Gastroesophageal sphincter (tissue), 4 donors: ENCODE measurements around the gene C6orf89. TPM values are rescaled to one million over a fixed set of nuclear protein-coding genes. Genes with fewer than 3 reads are reported as not detected.
"Not testable (repeated sequence)": the region's sequence is repeated elsewhere in the genome, so short reads cannot be mapped to it uniquely, and the experiment has no call there.

Source experiments
- ATAC-seq: fragments of 150-250 bp; one replicate; pipeline ENCODE4 v1.9.1; 2016; ENCODE audit warnings: mild to moderate bottlenecking, moderate library complexity
- H3K27ac ChIP-seq, 4 donors: fragments of 200-600 bp; sonication (generic) in 3 of 4; 1 replicate in 3 of 4; 2 replicates in 1 of 4; pipeline ENCODE4 v1.5.1; 2016 to 2019
- H3K27me3 ChIP-seq: fragments of 200-600 bp; sonication (generic); one replicate; pipeline ENCODE4 v1.5.1; 2019
- H3K36me3 ChIP-seq, 2 donors: fragments of 200-600 bp; sonication (generic); one replicate each; pipeline ENCODE4 v1.5.1; 2019; ENCODE audit warnings: control low read depth in 1 of 2
- H3K4me1 ChIP-seq, 3 donors: fragments of 200-600 bp; sonication (generic); 1 replicate in 2 of 3; 2 replicates in 1 of 3; pipeline ENCODE4 v1.5.1; 2016 to 2019; ENCODE audit warnings: control low read depth in 2 of 3
- H3K4me3 ChIP-seq, 2 donors: fragments of 200-600 bp; sonication (generic); one replicate each; pipeline ENCODE4 v1.5.1; 2019; ENCODE audit warnings: mild to moderate bottlenecking in 1 of 2, moderate library complexity in 1 of 2
- H3K9me3 ChIP-seq, 3 donors: fragments of 200-600 bp; sonication (generic); one replicate each; pipeline ENCODE4 v1.5.1; 2017 to 2019; ENCODE audit warnings: control low read depth in 2 of 3
- CTCF ChIP-seq, 4 experiments: fragments of 200-600 bp in 2 of 4; fragments of 450-650 bp in 2 of 4; sonication (generic) in 1 of 4; IDR thresholded peaks; one replicate each; pipeline ENCODE4 v1.5.1; 2017 to 2019; ENCODE audit warnings: antibody characterized with exemption in 4 of 4, mild to moderate bottlenecking in 2 of 4, moderate library complexity in 2 of 4
- EP300 ChIP-seq: sonication (generic); formaldehyde crosslinking; IDR thresholded peaks from one replicate; pipeline ENCODE4 v1.6.1; 2017; ENCODE audit warnings: antibody characterized with exemption, mild to moderate bottlenecking
- POLR2A ChIP-seq, 2 donors: fragments of 450-650 bp; IDR thresholded peaks; one replicate each; pipeline ENCODE4 v1.6.1; 2017; ENCODE audit warnings: antibody characterized with exemption in 2 of 2, mild to moderate bottlenecking in 2 of 2, moderate library complexity in 1 of 2
- POLR2AphosphoS5 ChIP-seq: sonication (generic); formaldehyde crosslinking; IDR thresholded peaks from one replicate; pipeline ENCODE4 v1.6.1; 2017; ENCODE audit warnings: antibody characterized with exemption
- WGBS, 2 donors: methylation state at CpG; one replicate each; pipeline ENCODE4 v1.1.5; 2018; ENCODE audit warnings: low coverage in 1 of 2; 5-methylcytosine and 5-hydroxymethylcytosine counted together
- total RNA-seq, 4 donors: library from RNA; depleted of rRNA; stranded (reverse); fragments of >200 nt; gene quantifications; one replicate each; pipeline ENCODE4 v1.1.0, GENCODE V29; 2016

Gene C6orf89
- total RNA-seq, 4 donors from 2014 or later: 62.1 to 73.8 (median 69.8) TPM

- peaks cover 4% of the 10 kb centered on the region for H3K27me3 ChIP-seq
- TF ChIP-seq CTCF (IDR thresholded peaks at IDR 0.05): no peak
- no peaks in the 10 kb centered on the region for H3K36me3 ChIP-seq
- no peak overlapping the region for H3K4me3 ChIP-seq
- WGBS, 2 donors: 50 to 71% methylated on average over 1 of the region's 5 CpGs
- no peaks in the 10 kb centered on the region for H3K9me3 ChIP-seq
- H3K4me1 ChIP-seq: no peaks in the 10 kb centered on the region
- no peak overlapping the region for H3K27ac ChIP-seq
- no peak for ATAC-seq
Observed at GRCh38 chr6:36944650-36945049, 58.9 kb downstream of the C6orf89 start.

DNA sequence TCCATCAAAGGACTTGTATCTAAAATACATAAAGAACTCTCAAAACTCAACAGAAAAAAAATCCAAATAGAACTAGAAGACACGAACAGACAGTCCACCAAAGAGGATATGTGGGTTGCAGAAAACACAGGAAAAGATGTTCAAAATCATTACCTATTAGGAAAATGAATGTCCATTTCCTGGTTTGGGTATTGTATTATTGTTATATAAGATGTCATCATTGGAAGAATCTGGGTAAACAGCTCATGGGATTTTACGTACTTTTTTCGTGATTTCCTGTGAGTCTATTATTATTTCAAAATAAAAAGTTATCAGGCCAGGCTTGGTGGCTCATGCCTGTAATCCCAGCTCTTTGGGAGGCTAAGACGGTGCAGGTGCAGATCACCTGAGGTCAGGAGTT lies 59.5 kb downstream of the C6orf89 start:
- no peak overlapping the region for H3K4me3 ChIP-seq
- ATAC-seq: no peak
- TF ChIP-seq EP300 (no peak), POLR2A (IDR thresholded peaks at IDR 0.05) (no peak), POLR2AphosphoS5 (no peak)
- 44 to 87% methylated on average over 4 of the region's 4 CpGs for WGBS, 2 donors
- no peaks in the 10 kb centered on the region for H3K4me1 ChIP-seq
- H3K27ac ChIP-seq: no peak overlapping the region
- H3K36me3 ChIP-seq: no peaks in the 10 kb centered on the region
- H3K27me3 ChIP-seq: peaks cover 4% of the 10 kb centered on the region
- H3K9me3 ChIP-seq: no peaks in the 10 kb centered on the region

GRCh38 chr6:36946526-36946925 lies 60.8 kb downstream of the C6orf89 start:
- Histone ChIP-seq H3K9me3 (no peaks in the 10 kb centered on the region), H3K36me3 (no peaks in the 10 kb centered on the region), H3K4me3 (no peak overlapping the region), H3K4me1 (no peaks in the 10 kb centered on the region), H3K27ac (no peak overlapping the region), H3K27me3 (no peaks in the 10 kb centered on the region)
- ATAC-seq: no peak
- TF ChIP-seq CTCF (IDR thresholded peaks at IDR 0.05): no peak
- TF ChIP-seq POLR2AphosphoS5: no peak
- TF ChIP-seq POLR2A (IDR thresholded peaks at IDR 0.05): no peak
- no peak for TF ChIP-seq EP300
- 85% methylated on average over 3 of the region's 4 CpGs; no CpG with 5 or more reads in 1 of the 2 donors for WGBS, 2 donors

- no peaks in the 10 kb centered on the region for H3K27me3 ChIP-seq
- WGBS, 2 donors: 64 to 67% methylated on average over 3 to 8 of the region's 12 CpGs
- no peaks in the 10 kb centered on the region for H3K4me1 ChIP-seq
- no peaks in the 10 kb centered on the region for H3K36me3 ChIP-seq
- TF ChIP-seq POLR2A (IDR thresholded peaks at IDR 0.05) (no peak), CTCF (IDR thresholded peaks at IDR 0.05) (no peak), EP300 (no peak)
- H3K9me3 ChIP-seq: no peaks in the 10 kb centered on the region
- H3K27ac ChIP-seq: no peak overlapping the region
- ATAC-seq: no peak
- no peak overlapping the region for H3K4me3 ChIP-seq
Observed at GRCh38 chr6:36947570-36948351, 62.0 kb downstream of the C6orf89 start.

- H3K27me3 ChIP-seq, H3K4me3 ChIP-seq, H3K9me3 ChIP-seq, H3K36me3 ChIP-seq, H3K27ac ChIP-seq, ATAC-seq, H3K4me1 ChIP-seq: not testable (repeated sequence)
- 70% methylated on average over 9 of the region's 9 CpGs; no CpG with 5 or more reads in 1 of the 2 donors for WGBS, 2 donors
Observed at GRCh38 chr6:36949076-36949475, 63.3 kb downstream of the C6orf89 start.

GRCh38 chr6:36949636-36950035 lies 63.9 kb downstream of the C6orf89 start:
- Histone ChIP-seq H3K36me3 (no peaks in the 10 kb centered on the region), H3K9me3 (no peaks in the 10 kb centered on the region), H3K4me1 (no peaks in the 10 kb centered on the region), H3K4me3 (no peak overlapping the region), H3K27me3 (no peaks in the 10 kb centered on the region), H3K27ac (no peak overlapping the region)
- no peak for TF ChIP-seq CTCF (IDR thresholded peaks at IDR 0.05)
- TF ChIP-seq EP300: no peak
- no peak for TF ChIP-seq POLR2A (IDR thresholded peaks at IDR 0.05)
- no peak for TF ChIP-seq POLR2AphosphoS5
- ATAC-seq: no peak
- 78 to 88% methylated on average over 1 to 3 of the region's 3 CpGs for WGBS, 2 donors
